Caki2 (cell line): ENCODE measurements around the gene ZBTB46. TPM values are rescaled to one million over a fixed set of nuclear protein-coding genes. Genes with fewer than 3 reads are reported as not detected.
"Not testable (repeated sequence)": the region's sequence is repeated elsewhere in the genome, so short reads cannot be mapped to it uniquely, and the experiment has no call there.

Source experiments
- DNase-seq: peaks from one replicate; pipeline ENCODE4 v3.0.0-alpha.2; 2015; ENCODE audit warnings: low read depth
- in situ Hi-C: cut with HindIII; loops from 2 replicates; pipeline ENCODE4 v1.10.0; 2016; ENCODE audit warnings: low sequenced_read_pairs, low pct_unique_long_range_greater_than_20kb, mixed read lengths
- total RNA-seq: library from RNA; depleted of rRNA; stranded (reverse); fragments of >200 nt; shearing (Covaris generic); gene quantifications from 2 replicates; pipeline ENCODE4 v1.2.3, GENCODE V29; 2014; ENCODE audit warnings: low replicate concordance

The ZBTB46 gene
- total RNA-seq, 1 experiment from 2014 or later, result 9.6 TPM

DNA sequence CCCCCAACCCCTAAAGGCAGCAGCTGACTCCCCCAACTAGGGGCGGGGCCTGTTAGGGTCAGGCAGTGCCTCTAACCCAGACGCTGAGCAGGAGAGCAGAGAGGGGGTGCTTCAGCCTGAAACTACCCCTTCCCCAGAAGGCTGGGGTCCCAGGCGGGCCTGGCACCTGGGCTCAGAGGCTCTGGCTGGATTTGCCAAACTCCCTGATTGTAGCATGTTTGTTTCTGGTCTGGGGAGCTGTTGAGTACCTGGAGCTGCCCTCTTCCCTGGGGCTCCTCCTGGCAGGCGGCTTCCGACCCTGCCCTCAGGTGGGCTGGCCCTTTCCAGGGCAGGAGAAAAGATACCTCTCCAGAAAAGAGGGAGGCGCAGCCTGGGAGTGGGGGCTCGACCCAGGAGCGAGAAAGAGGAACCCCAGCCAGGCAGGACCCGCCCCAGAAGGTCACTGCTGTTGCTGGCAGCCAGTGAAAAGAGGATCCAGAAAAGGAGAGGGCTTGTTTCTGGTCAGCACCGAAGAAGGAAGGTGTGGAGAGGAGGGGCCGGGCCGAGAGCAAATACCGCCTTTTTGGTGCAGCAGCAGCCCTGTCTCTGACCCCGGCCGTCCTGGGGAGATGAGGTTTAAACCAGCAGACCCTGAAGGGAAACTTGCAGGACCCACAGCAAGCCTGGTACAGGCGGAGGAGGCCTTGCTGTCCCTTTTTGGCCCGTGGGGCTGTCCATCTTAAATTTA is 29.4 kb upstream of the ZBTB46 start:
- no peak for DNase-seq
- in situ Hi-C loops, result no loop called here

DNA sequence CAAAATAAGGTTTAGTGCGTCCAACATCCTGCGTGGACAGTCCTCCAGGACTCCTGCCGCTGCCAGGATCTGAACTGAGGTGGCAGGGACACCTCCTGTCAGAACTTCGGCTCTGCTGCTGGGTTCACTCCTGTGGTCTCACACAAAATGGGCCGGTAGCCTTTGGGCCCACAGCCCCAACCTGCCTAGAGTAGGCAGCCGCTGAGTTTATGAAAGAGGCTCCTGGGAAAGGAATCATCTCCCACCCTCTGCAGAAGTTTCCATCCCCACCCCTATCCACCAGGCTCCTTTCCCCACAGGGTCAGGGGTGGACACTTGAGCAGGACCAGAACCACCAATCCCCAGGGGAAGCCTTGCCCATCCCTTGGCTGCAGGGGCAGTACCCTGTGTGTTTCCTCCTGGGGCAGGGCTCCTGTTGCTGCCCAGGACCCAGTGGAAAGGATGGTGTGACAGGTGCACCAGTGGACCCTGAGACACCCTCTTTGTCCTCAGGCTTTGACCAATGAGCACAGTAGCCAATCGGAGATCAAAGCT is 28.2 kb upstream of the ZBTB46 start:
- DNase-seq, result no peak
- in situ Hi-C loops, result no loop called here

DNA sequence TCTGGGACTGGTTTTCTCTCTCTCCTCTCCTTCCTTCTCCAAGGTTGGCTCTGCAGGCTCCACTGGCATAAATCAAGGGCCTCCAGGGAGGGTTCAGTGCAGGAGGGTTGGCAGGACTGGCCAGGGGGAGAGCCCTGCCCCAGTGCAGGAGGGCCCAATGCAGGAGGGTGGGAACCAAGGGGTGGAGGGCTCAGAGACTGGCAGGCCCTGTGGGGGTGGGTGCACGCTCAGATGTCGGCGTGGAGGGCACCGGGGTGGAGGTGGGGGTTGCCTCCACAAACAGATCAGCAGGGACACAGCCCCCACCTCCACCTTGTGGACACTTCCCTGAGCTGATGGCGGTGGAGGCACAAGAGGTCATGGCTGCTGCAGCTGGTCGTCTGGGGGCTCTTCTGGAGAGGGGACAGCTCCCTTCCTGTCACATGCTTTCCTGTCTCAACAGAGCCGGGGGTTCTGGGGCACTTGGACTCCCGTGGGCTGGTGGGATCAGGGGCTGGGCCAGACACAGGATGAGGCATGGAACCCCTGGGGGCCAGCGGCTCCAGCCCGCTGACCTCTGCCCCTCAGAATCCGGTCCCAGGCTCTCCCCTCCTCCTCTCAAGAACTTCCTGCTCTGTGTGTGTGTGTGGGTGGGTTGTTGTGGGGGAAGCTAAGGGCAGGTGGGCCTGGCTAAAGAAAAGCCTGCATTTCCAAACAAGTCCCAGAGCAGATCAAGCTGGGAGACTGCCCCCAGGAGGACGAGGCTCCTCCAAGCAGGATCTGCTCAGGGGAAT is 27.5 kb upstream of the ZBTB46 start:
- in situ Hi-C loops, result no loop called here
- DNase-seq, result no peak

DNA sequence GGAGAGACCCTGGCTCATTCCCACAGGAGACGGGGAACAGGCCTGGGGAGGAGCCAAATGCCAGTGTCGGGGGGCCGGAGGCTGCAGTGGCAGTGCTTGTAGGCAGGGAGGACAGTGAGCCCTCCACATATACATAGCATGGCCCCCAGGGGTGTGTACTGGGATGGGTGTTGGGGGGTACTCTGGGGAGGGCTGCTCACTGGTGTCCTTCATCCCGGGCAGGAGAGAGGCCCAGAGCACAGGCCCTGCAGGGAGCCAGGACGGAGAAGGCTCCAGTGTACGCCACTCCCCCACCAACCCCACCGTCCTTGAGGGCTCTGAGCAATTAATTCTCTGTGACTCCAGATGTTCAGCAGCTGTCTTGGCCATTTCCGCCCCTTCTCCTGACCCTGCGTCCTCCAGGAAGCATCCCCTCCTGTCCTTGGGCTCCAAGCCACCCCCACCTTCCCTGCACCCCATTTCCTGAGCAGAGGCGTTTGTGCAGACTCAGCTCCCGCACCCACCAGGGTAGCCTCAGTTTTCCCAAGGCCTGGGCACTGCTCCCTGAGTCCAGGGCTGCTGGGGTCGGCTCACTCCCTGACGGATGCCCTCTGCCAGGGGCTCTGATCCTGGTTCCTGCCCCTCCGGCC is 26.8 kb upstream of the ZBTB46 start:
- in situ Hi-C loops, result no loop called here

DNA sequence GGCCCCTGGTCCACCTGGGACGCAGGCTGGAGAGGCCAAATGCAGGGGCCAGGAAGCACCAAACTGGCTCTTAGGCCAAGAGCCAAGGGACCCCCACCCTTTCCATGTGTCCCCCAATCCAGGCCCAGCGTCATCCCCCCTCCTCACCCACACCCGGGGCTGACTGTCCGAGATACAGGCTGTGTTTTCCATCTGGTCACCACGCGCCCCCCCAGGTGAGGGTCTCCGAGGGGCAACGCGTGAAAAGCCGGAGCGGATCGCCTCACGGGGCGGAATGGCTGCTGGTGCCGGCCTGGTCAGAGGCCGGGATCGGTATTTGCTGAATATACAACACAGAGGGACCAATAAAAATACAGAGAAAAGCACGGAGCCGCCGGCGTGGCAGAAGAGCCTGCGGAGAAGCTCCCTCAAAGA is 25.0 kb upstream of the ZBTB46 start:
- in situ Hi-C loops, result no loop called here
- no peak for DNase-seq

More for the DNA sequence above, 26.8 kb upstream of the ZBTB46 start:
- DNase-seq, result no peak

DNA sequence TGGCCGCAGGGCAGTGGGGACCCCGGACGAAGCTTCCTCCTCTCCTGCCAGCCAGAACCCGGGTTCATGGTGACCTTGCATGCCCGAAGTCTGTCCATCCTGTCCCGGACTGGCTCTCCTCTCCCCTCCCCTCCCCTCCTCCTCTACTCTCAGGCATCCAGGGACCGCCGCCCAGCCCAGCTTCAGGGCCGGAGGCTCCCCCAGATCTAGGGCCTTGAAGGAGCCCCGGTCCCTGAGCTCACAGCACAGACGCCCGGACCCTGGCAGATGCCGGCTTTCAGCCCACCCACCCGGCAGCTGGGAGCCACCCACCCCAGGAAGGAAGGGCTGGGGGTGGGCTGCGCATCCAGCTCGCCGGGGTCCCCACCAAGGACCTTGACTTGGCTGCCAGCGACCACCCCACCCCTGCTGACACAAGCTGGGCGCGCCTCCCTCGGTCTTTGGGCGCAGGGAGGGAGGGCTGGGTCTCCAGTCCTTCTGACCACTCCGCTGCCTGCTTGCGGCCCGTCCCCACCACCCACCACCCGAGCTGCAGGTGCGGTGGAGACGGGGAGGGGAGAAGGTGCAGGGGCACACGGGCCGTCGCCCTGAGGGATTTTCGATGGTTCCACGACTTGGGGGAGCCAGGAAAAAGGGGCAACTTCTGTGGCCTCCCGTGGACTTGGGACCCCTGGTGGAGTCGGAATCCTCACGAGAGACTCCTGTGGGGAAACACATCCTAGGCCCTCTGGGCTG is 24.5 kb upstream of the ZBTB46 start:
- in situ Hi-C loops, result no loop called here
- no peak for DNase-seq

DNA sequence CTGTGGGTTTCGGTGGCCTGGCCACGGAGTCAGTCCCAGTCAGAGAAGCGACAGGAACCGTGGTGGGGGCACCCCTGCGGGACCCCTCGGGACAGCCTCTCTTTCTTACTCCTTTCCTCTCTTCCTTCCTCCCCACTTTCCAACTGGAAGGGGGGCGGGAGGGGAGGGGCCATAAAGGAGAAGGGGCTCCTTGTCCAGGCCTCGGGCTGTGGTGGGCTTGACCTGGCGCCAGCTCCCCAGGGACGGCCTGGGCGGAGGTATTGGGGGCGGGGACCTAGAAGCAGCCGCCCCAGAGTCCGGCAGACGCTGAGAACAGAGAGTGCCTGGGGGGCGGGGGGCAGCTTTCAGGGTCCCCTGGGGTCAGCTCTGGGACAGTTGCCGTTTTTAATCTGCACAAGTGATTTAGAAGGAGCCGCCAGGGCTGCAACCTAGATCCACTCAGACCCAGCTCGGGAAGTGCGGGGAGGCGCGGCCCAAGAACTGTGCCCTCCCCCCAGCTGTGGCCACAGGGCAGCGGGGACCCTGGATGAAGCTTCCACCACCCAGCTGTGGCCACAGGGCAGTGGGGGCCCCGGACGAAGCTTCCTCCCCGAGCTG is 23.8 kb upstream of the ZBTB46 start:
- no peak for DNase-seq
- in situ Hi-C loops, result no loop called here

- in situ Hi-C loops, result no loop called here
- DNase-seq, result no peak
These were observed 23.2 kb upstream of the ZBTB46 start for GRCh38 chr20:63854069-63854765.

GRCh38 chr20:63853733-63854068 is 22.6 kb upstream of the ZBTB46 start:
- in situ Hi-C loops, DNase-seq: not testable (repeated sequence)

GRCh38 chr20:63851548-63851943 is 20.5 kb upstream of the ZBTB46 start:
- in situ Hi-C loops, DNase-seq: not testable (repeated sequence)

- in situ Hi-C loops, result no loop called here
- DNase-seq, result no peak
These were observed 19.9 kb upstream of the ZBTB46 start for GRCh38 chr20:63850689-63851547.

- no peak for DNase-seq
- in situ Hi-C loops, result no loop called here
These were observed 17.2 kb upstream of the ZBTB46 start for GRCh38 chr20:63848003-63848911.

DNA sequence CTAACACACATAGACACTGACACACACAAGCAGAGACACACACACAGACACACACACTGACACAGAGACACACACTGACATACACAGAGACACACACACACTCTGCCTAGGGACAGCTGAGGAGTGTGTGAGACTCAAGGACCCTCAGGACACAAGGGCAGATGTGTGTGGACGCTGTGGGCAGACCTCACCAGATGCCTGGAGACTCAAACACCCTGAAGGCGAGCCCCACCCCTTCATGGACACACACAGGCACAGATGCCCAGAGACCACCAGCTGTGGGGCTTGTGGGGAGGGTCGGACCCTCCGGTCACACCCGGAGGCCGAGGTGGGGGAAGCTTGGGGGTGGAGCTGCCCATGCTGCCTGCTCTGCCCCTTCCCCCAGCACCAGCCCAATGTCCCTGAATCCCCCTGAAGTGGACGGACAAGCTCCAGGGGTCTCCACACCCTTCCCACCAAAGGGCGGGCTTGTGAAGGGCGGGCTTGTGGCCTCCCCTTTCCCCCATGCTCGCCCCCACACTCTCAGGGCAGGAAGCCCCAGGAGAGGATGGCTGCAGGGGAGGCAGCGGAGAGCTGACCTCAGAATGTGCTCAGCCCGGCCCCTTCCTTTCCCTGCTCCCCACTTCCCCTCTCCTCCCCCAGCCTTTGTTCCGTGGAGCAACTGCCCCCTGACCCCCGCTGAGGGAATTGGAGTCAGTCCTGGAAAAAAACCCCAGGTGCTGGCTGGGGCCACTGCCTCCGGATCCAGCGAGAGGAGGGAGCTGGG is 16.4 kb upstream of the ZBTB46 start:
- no peak for DNase-seq
- in situ Hi-C loops, result no loop called here

- in situ Hi-C loops, result no loop called here
- DNase-seq, result no peak
These were observed 15.8 kb upstream of the ZBTB46 start for GRCh38 chr20:63846888-63847236.

DNA sequence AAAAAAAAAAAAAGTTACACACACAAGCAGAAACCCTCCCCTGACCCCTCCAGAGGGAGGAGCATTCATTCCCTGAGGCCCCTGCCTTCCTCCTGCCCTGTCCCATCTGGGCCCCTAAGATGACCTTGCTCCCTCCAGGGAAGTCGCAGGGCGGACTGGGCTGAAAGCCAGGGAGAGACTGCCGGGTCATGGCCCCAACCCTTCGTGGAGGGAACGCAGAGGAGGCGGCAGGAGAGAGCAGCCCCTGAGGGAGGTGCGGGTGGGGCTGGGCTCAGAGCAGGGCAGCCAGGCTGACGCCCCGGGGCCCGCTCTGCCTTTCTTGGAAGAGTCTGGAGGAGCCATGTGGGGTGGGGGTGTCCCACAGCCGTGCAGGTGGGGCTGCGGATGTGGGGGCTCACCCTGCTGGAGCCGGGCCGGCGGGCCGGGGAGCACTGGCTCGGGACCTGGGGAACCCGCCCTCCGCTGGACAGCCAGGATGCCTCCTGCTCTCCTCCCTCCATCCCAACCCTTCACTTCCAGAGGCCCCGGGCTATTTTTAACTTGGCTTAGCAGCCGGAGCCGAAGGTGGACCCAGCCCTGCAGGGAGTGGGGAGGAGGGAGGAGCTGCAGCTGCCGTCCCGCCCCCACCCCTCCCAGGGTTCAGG is 15.2 kb upstream of the ZBTB46 start:
- in situ Hi-C loops, result no loop called here
- no peak for DNase-seq
